Motor neuron (in vitro differentiated cells): Measurements from ENCODE around the gene HNRNPU. TPM values are rescaled to one million over a fixed set of nuclear protein-coding genes. Genes with fewer than 3 reads are reported as not detected.

Source experiments
- ATAC-seq, 8 experiments: fragments of 200-7000 bp; cut with Tn5 transposase; replicated peaks in 6 of 8; 2 replicates each; pipeline ENCODE4 v1.8.0; 2021; ENCODE audit warnings: mild to moderate bottlenecking in 8 of 8, moderate library complexity in 8 of 8
- H3K27ac ChIP-seq, 2 donors: fragments of 250-450 bp; sonication (Bioruptor Pico); 2 replicates each; pipeline ENCODE4 v1.9.0; 2021; ENCODE audit warnings: antibody characterized with exemption in 2 of 2, mild to moderate bottlenecking in 2 of 2, moderate library complexity in 1 of 2
- H3K4me1 ChIP-seq, 2 donors: fragments of 250-450 bp; sonication (Bioruptor Pico); replicated peaks in 1 of 2; 2 replicates each; pipeline ENCODE4 v1.6.1; 2021; ENCODE audit warnings: antibody characterized with exemption in 2 of 2, mild to moderate bottlenecking in 2 of 2, moderate library complexity in 1 of 2
- H3K4me3 ChIP-seq, 5 donors: fragments of 250-450 bp; sonication (Bioruptor Pico); 2 replicates each; pipeline ENCODE4 v1.9.0; 2021; ENCODE audit warnings: antibody characterized with exemption in 5 of 5, mild to moderate bottlenecking in 5 of 5, moderate library complexity in 4 of 5
- WGBS, 10 experiments: fragments of 450-650 bp; shearing (Covaris generic); methylation state at CpG; one replicate each; pipeline ENCODE4 v1.0.0; 2022; 5-methylcytosine and 5-hydroxymethylcytosine counted together
- in situ Hi-C, 9 experiments: fragments of 400-800 bp; cut with MboI; loops; one replicate each; pipeline ENCODE4 v1.15.0; 2021; ENCODE audit warnings: low sequenced_read_pairs in 9 of 9, low pct_unique_long_range_greater_than_20kb in 2 of 9; ENCODE audit not compliant: unreplicated experiment in 9 of 9
- total RNA-seq, 8 experiments: library from RNA; unstranded; fragments of 300-600 nt; gene quantifications; 2 replicates each; pipeline versions ENCODE4 v1.2.3 to v1.2.4, GENCODE V29; 2022

HNRNPU gene
- total RNA-seq, result 100 to 1,000 TPM; 243 to 657 (median 314) TPM

DNA sequence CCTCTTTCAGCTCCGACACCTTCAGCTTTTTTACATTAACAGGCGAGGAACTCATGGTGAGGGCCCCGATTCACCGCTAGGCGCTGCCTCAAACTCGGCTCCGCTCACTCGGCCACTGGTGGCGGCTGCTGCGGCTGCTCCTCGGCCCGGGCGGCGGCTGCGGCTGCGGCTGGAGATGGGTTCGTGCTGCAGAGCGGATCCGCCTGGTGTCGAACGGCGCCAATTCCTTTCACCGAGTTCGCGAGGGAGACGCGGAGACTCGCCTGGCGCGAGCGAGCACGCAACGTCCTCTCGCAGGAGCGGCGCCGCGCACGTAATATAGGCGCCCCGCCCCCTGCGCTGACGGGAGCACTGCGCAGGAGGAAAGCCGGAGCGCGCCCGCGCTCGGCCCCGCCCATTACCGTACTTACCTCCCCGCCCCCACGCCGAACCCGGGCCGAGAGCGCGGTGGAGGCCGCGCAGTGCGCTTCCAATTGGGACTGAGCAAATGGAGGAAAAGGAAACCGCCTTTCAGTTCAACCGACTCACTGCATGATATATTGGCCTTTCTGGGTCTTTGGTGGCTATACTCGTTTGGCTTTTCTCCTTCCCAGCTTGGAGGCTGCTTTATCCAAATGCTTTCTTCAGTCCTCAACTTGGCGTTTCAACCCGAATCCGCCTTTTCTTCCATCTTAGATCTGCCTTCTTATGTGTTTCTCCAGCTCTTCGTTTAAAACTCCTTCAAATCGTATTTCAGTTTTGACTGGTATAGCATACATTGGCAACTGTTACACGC is at the start of gene HNRNPU:
HNRNPU (minus strand) TSS at position 291 of the 775 bp plus-strand sequence; CDS start at position 55, 236 bp downstream.
- Histone ChIP-seq H3K4me3 (peak within 1 kb of the TSS; percentile 61 to 94 (median 86)), H3K4me1 (peaks cover 18 to 39% of the 10 kb centered on the region in 2 donors), H3K27ac (peak within 1 kb of the TSS; percentile 96 to 97)
- peak; percentile 64 to 74 (median 68) for ATAC-seq
- in situ Hi-C loops, result loop anchor here in 2 of 9 experiments (25.0 kb wide), 1 partner anchor 173 kb away; no protein-coding TSS in a partner anchor
- 0 to 4% (median 0%) methylated on average over 2 to 17 of the region's 71 CpGs for WGBS, 10 experiments

GRCh38 chr1:244913806-244914205 is 49.5 kb upstream of the HNRNPU start:
- Histone ChIP-seq H3K4me3 (no peak overlapping the region), H3K27ac (no peak overlapping the region), H3K4me1 (peaks cover 5 to 12% of the 10 kb centered on the region in 2 donors)
- no peak for ATAC-seq
- WGBS, 10 experiments, result 70 to 95% (median 89%) methylated on average over 2 to 15 of the region's 15 CpGs; no CpG with 5 or more reads in 2 of the 10 experiments
- in situ Hi-C loops, result no loop called here

DNA sequence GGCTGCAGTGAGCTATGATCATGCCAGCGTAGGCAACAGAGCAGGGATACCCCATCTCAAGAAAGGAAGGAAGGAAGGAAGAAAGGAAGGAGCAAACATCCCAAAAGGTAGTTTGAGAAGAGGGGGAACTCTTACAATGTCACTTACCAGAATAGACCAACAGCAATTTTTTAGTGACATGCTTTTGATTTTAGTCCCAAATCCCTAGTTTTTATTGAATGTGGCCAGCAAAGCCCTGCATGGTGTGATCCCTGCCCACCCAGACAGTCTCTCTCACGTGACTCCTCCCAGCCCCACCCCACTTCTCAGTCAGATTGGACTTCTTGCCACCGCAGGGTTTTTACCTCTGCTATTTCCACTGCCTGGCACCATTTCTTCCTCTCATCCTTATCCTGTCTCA is 39.8 kb upstream of the HNRNPU start:
- in situ Hi-C loops, result no loop called here
- H3K27ac ChIP-seq, result no peak overlapping the region
- WGBS, 10 experiments, result 70 to 100% (median 100%) methylated on average over 1 to 3 of the region's 3 CpGs; no CpG with 5 or more reads in 2 of the 10 experiments
- no peaks in the 10 kb centered on the region for H3K4me1 ChIP-seq
- no peak for ATAC-seq
- no peak overlapping the region for H3K4me3 ChIP-seq

- no peak overlapping the region for H3K4me3 ChIP-seq
- WGBS, 10 experiments, result 50 to 87% (median 83%) methylated on average over 1 to 6 of the region's 6 CpGs; no CpG with 5 or more reads in 4 of the 10 experiments
- no peak overlapping the region for H3K27ac ChIP-seq
- no peaks in the 10 kb centered on the region for H3K4me1 ChIP-seq
- in situ Hi-C loops, result no loop called here
- no peak for ATAC-seq
Measured at GRCh38 chr1:244901400-244902015, 37.2 kb upstream of the HNRNPU start.

DNA sequence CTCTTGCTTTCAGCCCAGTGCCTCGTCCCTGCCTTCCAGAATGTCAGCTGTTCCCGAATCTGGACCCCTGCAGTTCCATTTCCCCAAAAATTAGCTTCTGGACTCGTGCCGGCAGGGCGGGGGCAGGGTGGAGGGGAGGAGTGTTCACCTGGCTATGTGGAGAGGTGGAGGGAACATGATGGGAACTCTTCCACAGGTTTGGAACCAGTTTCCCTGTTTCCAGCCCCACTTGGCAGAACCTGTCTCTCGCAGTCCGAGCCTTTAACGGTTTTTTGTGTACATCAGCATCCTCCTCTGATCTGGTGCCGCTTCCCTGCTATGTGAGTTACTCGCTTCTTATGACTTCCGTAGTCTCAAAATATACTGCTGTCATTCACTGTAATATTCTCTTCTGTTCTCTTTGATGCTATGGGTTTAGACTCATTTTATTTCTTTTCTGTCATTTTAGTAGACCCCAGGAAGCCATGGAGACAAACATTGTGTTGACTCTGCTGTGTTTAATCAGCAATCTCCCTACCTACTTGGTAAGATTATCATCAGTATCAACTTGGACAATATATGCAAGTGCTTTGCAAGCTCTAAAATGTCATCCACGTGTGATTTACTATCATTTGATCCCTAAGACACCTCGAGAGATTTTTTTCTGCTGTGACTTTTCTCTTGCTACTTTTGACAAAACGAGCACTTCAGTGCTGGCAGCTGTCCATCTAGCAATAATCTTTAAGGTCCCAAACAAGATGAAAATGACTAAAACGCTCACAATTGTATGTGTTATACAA is 33.3 kb upstream of the HNRNPU start:
- 43 to 86% (median 69%) methylated on average over 4 to 14 of the region's 15 CpGs; no CpG with 5 or more reads in 1 of the 10 experiments for WGBS, 10 experiments
- in situ Hi-C loops, result loop anchor here in 1 of 9 experiments (25.0 kb wide), 1 partner anchor 140 kb away; no protein-coding TSS in a partner anchor
- ATAC-seq, result peak in 1 of 8 experiments; percentile 18
- no peaks in the 10 kb centered on the region for H3K4me1 ChIP-seq
- H3K27ac ChIP-seq, result no peak overlapping the region
- no peak overlapping the region for H3K4me3 ChIP-seq

DNA sequence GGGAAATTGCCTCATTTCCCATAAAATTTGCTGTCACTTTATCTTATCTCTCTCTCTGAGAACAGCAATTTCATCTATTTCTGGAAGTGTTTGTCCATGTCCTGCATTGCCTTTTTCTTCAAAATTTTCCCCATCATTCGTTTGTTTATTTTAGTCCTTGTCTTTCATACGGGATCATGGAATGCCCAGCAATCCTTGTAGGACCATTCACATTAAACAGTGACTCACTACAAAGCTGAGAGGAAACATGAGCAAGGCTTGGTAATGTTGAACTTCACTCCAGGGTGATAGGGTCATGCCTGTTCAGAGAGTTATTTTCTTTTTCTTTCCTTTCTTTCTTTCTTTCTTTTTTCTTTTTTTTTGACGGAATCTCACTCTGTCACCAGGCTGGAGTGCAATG is 32.2 kb upstream of the HNRNPU start:
- H3K4me1 ChIP-seq, result no peaks in the 10 kb centered on the region
- in situ Hi-C loops, result loop anchor here in 1 of 9 experiments (25.0 kb wide), 1 partner anchor 141 kb away; no protein-coding TSS in a partner anchor
- H3K27ac ChIP-seq, result no peak overlapping the region
- ATAC-seq, result no peak
- WGBS, 10 experiments, result 19 to 93% (median 71%) methylated on average over 2 to 3 of the region's 3 CpGs; no CpG with 5 or more reads in 1 of the 10 experiments
- H3K4me3 ChIP-seq, result no peak overlapping the region

DNA sequence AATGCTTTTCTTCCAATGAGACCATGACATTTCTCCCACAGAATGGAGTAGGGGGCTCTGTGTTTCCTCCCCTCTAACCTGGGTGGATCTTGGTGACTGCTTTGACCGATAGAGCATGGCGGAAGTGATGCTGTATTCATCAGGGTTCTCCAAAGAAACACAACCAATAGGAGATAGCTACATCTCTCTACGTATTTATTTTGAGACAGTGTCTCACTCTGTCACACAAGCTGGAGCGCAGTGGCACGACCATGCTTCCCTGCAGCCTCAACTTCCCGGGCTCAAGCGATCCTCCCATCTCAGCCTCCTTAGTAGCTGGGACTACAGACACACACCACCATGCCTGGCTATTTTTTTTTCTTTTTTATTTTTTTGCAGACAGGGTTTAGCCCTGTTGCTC is 29.5 kb upstream of the HNRNPU start:
- Histone ChIP-seq H3K4me1 (no peaks in the 10 kb centered on the region), H3K27ac (no peak overlapping the region), H3K4me3 (no peak overlapping the region)
- no peak for ATAC-seq
- in situ Hi-C loops, result loop anchor here in 1 of 9 experiments (25.0 kb wide), 1 partner anchor 143 kb away; no protein-coding TSS in a partner anchor
- WGBS, 10 experiments, result 27 to 100% (median 88%) methylated on average over 2 to 7 of the region's 7 CpGs; no CpG with 5 or more reads in 1 of the 10 experiments

DNA sequence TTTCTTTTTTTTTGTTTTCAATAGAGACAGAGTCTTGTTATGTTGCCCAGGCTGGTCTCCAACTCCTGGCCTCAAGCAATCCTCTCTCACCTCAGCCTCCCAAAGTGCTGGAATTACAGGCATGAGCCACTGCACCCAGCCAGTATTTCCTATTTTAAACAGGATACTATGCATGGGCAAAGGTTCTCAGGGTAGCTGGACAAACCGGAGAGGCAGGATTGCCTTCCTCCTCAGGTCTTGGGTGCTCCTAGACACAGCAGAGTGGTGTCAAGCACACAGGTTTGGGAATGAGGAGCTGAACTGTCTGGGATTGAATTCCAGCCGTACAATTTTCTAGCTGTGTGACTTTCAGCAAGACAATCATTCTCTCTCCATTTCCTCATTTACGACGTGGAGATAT is 22.9 kb upstream of the HNRNPU start:
- Histone ChIP-seq H3K4me1 (no peaks in the 10 kb centered on the region), H3K4me3 (no peak overlapping the region), H3K27ac (no peak overlapping the region)
- WGBS, 10 experiments, result 38 to 96% (median 76%) methylated on average over 4 of the region's 4 CpGs; no CpG with 5 or more reads in 3 of the 10 experiments
- no peak for ATAC-seq
- in situ Hi-C loops, result loop anchor here in 1 of 9 experiments (25.0 kb wide), 1 partner anchor 150 kb away; no protein-coding TSS in a partner anchor

DNA sequence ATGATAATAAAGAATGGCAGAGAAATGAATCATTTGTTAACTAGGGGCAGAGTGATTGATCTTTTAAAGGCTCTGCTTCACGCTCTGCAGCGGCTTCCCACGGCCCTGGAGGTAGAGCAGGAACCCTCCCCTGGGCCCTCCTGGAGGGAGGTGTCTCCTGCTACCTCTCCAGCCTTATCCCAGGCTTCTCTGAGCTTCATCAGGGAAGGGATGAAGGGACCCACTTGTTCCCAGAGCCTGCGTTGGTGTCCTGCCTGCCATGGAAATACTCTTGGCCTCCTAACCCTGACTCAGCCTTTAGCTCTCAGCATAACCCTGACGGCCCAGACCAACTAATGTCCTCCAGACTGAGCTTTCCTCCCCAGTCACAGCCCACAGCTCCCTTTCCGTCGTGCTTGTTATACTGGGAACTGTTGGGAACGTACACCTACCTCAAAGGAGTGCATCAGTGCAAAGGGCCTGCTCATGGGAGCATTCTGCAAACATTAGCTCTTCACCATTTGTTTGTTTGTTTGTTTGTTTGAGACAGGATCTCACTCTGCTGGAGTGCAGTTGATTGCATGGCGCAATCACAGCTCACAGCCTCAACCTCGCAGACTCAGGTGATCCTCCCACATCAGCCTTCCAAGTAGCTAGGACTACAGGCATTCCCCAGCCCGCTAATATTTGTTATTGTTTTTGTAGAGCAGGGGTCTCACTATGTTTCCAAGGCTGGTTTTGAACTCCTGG is 17.4 kb upstream of the HNRNPU start:
- in situ Hi-C loops, result loop anchor here in 1 of 9 experiments (25.0 kb wide), 1 partner anchor 156 kb away; no protein-coding TSS in a partner anchor
- no peak overlapping the region for H3K4me3 ChIP-seq
- WGBS, 10 experiments, result 0 to 80% (median 60%) methylated on average over 1 to 9 of the region's 11 CpGs; no CpG with 5 or more reads in 1 of the 10 experiments
- H3K4me1 ChIP-seq, result no peaks in the 10 kb centered on the region
- no peak for ATAC-seq
- no peak overlapping the region for H3K27ac ChIP-seq

DNA sequence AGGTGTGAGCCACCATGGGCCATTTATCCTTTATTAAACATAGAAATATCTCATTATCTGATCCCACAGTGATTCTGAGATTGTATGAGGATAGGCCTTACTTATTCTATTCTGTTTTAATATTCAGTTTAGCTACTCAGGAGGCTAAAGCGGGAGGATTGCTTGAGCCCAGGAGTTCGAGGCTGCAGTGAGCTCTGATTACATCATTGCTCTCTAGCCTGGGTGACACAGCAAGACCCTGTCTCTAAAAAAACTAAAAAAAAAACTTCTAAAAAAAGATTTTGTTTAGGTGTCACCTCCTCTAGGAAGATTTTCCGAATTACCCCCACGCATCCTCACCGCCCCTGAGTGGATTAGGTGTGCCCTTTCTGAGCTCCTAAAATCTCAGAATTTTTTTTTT is 14.3 kb upstream of the HNRNPU start:
- no peak overlapping the region for H3K27ac ChIP-seq
- no peak overlapping the region for H3K4me3 ChIP-seq
- in situ Hi-C loops, result loop anchor here in 1 of 9 experiments (25.0 kb wide), 1 partner anchor 159 kb away; no protein-coding TSS in a partner anchor
- H3K4me1 ChIP-seq, result no peaks in the 10 kb centered on the region
- WGBS, 10 experiments, result 29 to 100% (median 91%) methylated on average over 1 to 5 of the region's 5 CpGs; no CpG with 5 or more reads in 3 of the 10 experiments
- ATAC-seq, result no peak

DNA sequence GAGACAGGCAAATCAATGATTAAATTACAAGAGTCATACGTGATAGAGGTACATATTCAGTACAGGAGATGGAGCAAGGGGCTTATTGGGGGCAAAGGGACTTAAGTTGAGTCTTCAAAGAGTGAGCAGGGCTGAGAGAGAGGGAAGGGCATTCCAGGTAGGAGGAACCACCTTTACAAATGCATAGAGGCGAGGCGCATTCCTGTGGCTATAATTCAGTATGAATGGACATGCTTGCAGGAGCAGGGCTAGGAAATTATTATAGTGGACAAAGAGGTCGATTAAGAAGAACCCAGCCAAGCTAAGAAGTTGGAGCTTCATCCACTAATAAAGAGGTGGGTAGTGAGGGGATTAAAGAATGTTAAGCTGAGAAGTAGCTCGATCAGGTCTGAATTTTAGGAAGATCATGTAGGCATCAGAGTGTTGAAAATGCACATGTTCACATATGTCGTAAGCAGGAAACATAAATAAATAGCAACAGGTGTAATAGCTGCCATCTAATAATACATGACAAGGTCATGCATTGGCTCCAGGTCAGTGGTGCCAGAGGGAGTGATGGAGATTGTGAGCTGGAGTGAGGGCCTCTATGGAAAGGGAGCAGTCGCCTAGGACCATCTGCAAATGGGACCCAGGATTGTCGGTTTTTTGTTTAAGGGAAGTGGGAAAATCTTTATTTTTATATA is 12.0 kb upstream of the HNRNPU start:
- H3K27ac ChIP-seq, result no peak overlapping the region

More for the DNA sequence above, 12.0 kb upstream of the HNRNPU start:
- no peak overlapping the region for H3K4me3 ChIP-seq
- in situ Hi-C loops, result loop anchor here in 1 of 9 experiments (25.0 kb wide), 1 partner anchor 161 kb away; no protein-coding TSS in a partner anchor
- WGBS, 10 experiments, result 58 to 93% (median 81%) methylated on average over 1 to 8 of the region's 8 CpGs
- no peaks in the 10 kb centered on the region for H3K4me1 ChIP-seq
- no peak for ATAC-seq
